GM21423 (cell line): Measurements from ENCODE around the gene PXDN.
"Not testable (repeated sequence)": the region's sequence is repeated elsewhere in the genome, so short reads cannot be mapped to it uniquely, and the experiment has no call there.

ENCODE experiments used
- ATAC-seq: cut with Tn5 transposase; IDR thresholded peaks from one replicate; pipeline ENCODE4 v1.9.1; 2021; ENCODE audit warnings: mild to moderate bottlenecking, moderate library complexity; ENCODE audit not compliant: unreplicated experiment

The PXDN gene

DNA sequence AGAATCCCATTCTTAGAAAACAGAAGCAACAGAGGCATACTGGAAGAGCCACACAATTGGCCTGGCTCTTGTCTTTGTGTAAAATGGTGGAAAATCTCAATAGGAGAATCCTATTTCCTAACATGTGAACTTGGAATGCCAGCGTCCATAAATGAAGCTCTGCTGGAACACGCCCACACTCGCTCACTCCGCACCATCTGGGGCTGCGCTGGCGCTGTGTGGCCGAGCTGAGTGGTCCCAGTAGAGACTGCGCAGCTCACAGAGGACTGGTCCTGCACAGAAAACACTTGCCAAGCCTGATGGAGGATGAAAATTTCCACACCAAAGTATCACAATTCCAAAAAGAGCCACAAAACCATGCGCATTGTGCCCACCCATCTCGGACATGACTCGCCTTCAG lies 56.2 kb downstream of the PXDN start:
- no peak for ATAC-seq

DNA sequence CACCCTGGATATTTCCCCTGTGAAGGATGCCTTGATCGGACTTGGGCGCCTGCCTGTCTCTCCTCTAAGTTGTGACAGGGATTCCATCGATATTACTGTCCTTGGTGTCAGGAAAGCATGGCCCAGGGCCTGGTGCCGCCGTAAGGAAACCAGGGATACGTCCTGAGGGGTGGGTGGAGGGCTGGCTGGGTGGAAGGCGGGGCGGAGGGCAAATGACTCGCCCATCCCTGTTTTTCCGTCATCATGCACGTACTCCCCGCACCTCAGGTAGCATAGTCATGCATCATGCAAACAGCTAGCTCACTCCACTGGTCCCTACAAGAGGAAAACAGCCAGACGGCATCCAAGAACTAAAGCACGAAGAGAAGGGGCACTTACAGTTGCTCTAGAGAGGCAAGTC lies 57.1 kb downstream of the PXDN start:
- no peak for ATAC-seq

DNA sequence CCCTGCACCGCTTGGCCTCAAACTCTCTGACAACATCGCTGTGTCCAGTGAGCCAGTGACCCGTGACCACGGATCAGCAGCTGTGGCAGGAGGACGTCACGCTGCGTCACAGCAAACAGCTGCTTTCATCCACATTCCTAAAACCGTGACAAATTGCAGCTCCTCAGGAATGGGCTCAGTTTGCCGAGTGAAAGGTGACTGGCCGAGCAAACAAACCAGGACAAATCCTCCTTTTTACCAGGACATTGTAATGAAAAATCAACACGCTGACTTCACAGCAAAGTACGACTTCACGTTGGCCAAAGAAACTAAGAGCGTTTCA lies 57.6 kb downstream of the PXDN start:
- ATAC-seq = no peak

DNA sequence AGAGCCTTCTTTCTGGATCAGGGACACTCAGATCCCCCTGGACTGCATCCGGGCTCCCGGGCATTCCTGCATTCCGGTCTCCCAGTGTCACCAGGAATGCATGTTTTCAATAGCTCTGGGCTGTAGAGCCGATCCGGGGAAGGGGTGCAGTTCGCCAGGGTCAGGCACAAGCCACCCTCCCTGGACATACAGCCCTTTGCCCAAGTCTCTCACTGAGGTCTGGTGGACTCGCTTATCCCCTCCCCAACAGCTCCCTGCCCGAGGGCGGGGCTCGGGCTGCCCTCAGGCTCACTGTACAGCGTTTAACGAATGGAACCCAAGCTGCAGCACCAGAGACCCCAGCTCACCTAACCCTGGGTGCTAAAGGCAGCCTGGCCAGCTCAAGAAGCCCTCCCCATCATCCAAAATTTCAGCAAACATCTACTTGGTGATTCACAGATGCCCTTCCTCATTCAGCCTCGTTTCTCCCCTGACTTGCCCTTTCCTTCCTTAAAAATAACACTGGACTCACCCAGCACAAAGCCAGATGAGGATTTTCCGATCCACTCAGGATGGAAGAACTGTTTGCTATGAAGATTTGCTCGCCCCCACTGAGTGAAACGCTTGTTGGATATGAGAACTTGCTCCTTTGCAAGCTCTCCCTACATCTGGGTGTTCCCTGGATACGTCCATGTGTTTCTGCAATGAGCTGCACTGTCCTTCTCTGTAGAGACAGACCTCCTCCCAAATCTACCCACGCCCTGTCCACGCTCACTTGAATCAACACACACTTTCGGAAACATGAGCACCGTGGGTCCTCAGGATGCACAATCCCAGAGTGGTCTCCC lies 58.1 kb downstream of the PXDN start:
- ATAC-seq = no peak

DNA sequence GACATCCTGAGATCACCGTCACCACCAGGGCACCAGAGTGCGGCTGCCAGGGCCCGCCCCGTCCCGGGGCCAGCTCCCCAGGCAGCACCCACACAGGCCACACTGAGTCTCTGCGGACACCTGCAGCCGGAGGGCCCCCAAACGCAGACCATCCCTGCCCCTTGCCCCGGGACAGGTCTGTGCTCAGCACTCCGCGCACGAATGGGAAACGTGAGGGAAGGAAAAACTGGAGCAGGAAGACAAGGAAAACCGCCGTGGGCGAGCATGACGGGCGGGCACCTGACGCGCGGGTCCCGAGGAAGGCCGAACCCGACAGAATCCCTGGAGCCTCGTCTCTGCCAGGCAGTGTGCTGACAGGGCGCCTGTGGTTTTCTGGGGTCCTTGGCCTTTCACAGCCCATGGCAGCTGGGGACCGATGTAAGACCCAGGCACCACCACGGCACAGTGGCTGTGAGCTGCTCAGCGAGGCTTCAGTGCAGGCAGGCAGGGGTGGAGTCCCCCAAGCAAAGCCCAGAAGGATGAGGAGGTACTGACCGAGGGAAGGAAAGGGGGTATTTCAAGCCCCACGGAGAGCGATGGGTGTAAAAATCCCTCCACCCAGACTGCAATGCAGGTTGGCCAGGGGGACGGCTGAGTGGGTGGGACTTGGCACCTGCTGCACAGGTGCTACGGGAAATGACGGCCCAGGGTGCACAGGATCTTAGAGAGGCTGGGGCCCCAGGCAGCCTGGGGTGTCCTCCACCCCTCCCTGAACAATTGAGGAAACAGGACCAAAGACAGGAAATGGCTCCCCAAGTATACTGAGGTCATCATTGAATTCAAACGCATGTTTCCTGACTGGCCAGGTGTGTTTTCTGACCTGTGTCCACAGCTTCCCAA lies 59.0 kb downstream of the PXDN start:
- no peak for ATAC-seq

DNA sequence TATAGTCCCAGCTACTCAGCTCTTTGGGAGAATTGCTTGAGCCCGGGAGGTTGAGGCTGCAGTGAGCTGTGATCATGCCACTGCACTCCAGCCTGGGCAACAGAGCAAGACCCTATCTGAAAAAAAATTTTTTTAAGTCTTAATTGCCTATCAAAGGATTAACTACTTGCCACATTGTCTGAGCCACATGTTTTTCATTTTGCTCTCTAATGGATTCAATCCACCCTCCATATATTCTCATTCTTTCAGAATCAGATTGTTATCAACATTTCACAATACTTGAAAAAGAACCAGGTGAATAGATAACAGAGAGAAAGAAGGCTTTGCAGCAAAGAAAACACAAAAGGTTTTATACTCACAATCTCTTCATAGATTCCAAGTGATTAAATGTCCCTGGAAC lies 61.0 kb downstream of the PXDN start:
- ATAC-seq = no peak

DNA sequence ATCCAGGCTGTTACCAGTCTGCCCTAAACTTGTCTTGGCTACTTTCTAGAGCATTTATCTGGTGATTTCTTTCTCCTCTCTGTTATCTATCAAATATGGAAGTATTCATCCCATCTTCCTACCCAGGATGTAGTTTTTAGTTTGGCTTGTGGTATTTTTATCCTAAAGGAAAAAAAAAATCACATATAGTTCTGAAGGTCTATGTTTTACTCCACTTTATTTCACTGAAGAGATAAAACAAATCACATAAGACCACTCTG lies 62.2 kb downstream of the PXDN start:
- ATAC-seq = no peak

DNA sequence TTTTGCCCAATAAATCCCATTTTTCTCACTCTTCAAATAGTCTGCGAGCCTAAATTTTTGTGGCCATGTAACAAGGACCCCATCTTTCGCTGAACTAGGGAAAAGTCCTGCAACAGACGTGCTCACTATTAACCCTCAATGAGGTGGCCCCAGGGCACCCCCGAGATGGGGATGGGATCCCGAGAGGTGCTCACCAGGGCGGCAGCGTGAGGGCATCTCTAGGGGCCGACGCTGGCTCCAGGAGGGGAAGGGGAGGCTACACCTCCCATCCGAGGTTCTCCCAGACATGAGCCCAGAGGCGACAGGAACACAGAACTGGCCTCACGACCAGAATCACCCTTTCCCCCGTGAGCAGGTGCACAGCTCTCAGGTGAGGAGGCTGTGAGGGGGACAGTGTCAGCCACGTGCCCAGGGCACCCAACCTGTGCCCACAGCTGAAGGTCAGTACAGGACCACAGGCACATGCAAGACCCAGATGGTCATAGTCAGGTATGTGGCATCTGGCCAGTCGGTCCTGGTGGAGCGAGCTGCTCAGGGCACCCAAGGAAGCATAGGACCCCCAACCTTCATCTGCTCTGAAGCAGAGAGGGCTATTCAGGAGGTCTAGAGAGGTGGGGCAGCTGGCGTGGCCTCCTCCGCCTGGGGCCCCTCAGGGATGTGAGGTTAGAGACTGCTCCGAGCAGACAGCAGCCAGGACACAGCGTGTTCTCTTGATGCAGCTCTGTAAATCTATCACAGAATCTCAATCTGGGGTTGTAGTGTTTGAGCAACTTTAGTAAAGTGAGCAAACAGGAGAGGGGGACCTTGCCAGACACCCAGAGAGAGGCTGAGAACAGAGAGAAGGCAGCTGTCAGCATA lies 62.8 kb downstream of the PXDN start:
- no peak for ATAC-seq

DNA sequence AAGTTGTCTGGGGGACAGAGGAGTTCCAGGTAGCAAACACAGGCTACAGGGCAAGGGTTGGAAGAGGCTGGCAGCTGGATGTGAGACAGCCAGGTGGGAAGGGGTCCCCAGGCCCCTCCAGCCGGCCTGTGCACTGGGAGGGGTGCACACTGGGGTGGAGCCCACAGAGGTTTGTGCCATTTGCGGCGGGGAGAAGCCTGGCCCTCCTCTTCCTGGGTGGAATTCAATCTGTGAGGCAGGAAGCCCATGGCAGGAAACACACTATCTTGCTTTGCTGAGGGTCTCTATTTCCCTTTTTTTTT lies 63.3 kb downstream of the PXDN start:
- ATAC-seq = no peak

DNA sequence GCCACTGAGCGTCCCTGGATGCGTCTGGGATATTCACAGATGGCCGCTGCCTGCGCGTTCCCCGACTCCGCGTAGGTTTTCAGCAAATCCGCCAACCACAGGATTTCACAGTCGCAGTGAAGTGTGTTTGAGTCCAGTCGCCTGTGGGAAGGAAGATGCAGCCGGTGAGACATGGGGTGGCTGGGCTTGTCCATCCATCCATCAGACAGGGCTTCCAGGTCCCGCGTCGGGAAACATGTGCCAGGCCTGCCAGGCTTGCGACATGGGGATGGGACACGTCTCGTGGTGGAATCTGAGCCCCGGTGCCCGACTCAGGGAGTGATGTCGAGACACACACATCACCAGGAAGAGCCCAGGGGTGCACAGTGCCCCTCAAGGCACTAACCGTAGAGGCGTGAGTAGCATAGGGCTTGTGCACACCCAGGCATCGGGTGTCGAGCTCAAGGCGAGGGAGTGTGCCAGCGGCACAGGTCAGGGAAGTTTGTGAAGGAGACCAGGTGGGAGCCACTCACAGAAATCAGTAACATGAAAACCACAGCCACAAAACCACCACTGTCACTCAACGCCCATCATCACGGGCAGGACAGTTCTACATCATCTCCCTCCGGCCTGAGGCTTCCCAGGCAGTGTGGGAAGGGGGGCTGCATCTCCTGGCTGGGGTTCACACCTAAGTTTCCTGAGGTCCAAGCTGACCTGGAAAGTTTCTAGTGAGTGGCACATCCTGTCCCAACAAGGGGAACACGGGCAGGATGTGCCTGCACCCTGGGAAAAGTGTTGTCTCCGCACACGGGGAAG lies 63.9 kb downstream of the PXDN start:
- no peak for ATAC-seq

DNA sequence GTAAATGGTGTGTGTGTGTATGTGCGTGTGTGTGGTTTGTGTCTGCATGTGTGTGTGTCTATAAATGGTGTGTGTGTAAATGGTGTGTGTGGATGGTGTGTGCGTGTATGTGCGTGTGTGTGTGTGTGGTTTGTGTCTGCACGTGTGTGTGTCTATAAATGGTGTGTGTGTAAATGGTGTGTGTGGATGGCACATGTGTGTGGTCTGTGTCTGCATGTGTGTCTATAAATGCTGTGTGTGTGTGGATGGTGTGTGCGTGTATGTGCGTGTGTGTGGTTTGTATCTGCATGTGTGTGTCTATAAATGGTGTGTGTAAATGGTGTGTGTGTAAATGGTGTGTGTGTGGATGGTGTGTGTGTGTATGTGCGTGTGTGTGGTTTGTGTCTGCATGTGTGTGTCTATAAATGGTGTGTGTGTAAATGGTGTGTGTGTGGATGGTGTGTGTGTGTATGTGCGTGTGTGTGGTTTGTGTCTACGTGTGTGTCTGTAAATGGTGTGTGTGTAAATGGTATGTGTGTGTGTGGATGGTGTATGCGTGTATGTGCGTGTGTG lies 64.8 kb downstream of the PXDN start:
- ATAC-seq = not testable (repeated sequence)

DNA sequence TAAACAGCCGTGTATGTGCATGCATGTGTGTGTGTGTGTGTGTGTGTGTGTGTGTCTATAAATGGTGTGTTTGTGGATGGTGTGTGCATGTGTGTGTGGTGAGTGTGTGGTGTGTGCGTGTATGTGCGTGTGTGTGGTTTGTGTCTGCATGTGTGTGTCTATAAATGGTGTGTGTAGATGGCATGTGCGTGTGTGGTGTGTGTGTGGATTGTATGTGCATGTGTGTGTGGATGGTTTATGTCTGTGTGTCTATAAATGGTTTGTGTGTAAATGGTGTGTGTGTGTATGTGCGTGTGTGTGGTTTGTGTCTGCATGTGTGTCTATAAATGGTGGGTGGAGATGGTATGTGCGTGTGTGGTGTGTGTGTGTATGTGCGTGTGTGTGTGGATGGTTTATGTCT lies 65.2 kb downstream of the PXDN start:
- not testable (repeated sequence) for ATAC-seq

DNA sequence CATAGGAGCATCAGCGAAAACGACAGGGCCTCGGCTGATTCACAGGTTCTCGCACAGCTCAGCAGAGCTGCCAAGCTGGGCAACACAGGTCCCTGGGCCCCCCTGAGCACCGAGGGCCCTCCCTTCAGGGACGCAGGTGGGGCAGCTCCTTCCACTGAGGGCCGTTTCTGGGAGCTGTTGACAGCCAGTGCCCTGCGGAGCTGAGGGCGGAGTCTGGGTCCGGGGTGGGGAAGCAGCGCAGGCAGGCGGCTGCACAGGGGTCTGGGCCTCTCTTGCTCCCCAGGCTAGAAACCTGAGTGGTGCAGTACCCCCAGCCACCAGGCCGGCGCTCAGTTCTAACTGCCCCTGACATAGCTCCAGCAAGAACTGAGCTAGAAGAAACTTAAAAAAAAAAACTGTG lies 65.7 kb downstream of the PXDN start:
- ATAC-seq = no peak

DNA sequence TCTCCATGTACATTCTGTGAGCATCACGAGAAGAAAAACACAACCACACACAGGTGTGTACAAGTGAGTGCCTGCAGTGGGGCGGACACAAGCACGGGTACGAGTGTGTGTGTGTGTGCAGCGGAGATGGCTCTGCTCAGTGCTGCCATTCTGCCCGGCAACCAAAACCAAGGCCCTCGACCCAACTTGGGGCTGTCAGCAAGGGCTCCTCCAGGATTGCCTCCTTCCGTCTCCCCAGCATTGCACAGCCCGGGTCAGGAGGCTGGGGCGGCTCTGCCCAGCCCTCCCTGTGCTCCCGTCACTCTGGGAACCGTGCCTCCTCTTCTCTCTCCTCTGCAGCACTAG lies 66.5 kb downstream of the PXDN start:
- ATAC-seq = no peak

DNA sequence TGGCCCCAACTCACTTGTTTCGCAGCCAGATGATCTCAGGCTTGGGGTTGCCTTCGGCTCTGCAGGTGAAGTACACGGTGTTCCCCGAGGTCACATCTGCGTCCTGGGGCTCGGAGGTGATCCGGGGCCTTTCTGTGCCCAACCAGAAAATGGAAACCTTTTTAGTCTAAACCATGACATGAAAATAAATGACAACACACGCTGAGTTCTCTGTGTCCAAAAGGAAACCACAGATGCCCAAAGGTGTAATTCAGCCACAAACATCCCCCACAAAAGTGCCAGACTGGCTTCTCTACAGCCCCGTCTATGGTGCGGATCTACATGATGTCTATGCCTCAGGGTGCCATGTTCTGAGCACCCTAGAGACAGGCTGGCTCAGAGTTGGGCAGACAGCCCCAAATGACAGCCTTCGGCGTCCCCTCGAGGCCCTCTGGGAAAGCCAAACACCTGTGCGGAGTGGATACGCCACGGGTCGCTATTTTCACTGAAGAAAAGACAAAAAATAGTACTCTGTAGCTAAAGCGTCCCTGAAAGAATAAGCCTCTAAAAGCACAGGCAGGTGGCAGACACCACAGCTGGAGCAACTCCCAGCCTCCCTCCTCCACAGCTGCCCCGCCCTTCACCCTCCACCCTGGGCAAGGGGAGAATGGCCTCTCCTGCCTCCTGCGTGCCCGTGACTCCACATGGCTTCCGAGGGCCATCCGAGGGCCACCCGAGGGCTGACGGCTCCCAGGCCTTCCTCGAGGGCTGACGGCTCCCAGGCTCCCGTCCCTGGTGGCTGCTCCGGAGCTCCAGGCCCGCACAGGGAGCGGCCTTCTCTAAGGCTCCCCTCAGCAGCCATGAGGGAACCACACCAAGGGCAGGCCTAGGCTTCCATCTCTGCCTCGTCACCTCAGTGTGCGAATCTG lies 67.1 kb downstream of the PXDN start:
- ATAC-seq = no peak

DNA sequence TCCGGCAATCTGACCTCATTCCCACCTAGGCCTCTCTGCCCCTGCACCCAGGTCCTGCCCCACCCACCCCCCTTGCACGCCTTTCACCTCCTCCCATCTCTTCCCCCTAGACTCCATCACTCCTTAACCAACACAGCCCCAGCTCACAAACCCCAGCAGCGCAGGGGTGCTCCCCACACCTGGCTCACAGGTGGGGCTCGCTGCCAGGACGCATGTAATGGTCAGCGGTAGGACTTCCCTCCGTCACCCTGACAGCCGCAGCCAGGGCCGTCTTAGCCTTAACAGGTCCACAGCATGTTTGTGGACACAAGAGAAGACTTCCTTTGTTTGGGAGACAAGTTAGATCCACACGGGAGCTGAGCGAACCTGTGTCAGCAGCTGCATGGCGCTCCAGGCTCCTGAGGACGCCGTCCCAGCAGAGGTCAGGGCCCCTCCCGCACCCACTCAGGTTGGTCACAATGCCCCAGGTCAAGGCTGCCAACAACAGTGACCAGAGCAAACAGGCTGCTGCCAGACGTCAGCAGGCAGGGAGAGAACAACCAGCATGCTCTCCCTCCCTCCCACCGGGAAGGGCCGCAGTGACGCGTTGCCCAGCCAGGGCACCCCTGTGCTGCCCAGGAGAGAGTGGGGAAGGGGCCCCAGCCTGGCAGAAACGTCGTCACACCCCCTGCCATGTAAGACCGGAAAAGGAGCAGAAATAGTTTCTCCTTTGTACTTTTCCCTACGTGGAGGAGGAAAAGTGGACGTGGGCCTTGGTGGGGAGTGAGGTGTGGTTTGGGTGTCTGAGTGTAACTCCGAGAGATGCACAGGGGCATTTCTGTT lies 68.0 kb downstream of the PXDN start:
- ATAC-seq = no peak

DNA sequence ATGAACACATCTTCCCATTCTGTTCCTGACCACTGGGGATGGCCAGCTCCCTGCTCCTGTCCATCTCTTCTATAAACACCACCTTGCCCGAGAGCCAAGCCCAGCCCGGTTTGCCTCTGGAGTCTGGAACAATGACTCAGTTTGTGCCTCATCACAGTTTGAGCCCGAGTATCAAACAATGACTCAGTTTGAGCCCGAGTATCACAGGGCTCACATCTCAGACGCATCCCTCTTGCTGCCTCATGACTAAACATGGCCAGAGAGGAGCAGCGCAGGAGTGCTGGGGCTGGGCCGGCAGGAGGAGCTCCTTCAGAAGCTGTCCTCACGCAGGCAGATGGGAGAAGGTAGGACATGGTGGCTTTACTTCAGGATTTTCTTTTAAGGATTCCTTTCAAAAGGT lies 68.7 kb downstream of the PXDN start:
- ATAC-seq = no peak

DNA sequence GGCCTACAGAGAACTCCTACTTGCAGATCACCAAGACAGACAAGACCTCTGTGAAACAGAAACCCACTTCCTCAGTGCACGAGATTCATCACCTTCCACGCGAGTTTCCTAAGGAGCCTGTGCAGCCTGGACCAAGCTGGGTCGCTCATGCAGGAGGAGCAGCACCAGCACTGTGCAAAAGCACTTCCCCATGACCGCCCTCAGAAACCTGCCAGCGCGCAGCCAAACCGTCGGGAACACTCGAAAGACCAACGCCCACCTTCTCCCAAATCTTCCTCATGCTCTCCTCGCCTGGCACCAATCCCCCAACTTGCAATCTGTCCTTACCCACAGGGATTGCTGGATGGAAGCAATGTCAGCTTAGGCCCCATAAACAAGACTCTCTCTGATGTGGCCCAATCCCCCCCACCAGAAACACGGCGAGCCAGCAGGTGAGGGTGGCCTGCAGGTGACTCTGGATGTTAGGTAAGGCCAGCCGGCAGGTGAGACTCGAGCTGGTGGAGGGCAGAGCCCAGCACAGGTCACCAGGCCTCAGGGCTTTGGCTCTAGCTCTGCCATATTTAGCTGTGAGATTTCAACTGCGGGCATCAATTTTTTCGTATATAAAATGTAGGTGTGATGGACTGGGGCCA lies 69.4 kb downstream of the PXDN start:
- no peak for ATAC-seq

DNA sequence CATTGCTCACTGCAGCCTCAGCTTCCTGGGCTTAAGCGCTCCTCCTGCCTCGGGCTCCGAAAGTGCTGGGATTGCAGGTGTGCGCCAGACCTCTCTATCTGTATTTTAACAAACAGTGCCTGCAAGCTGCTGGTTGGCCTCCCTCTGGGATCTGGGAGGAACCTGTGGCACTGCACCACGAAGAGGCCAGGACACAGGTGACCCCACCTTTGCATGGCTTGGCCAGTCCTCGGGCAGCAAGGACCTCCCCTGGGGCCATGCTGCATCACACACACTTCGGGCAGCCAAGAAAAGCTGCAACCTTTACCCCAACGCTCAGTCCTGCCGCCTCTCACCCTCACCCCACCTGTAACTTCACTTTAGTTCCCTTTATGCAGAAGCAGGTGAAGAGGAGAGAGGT lies 70.0 kb downstream of the PXDN start:
- no peak for ATAC-seq
